K562 (cell line): ENCODE data around the gene SYNM. TPM values are rescaled to one million over a fixed set of nuclear protein-coding genes. Genes with fewer than 3 reads are reported as not detected.
A peak's percentile ranks its signal among the peaks of the same experiment; 100 is the strongest.

Experiments
- E4F1 ChIP-seq: fragments of 250-450 bp; sonication (Bioruptor Pico); IDR thresholded peaks from 2 replicates; pipeline ENCODE4 v1.5.0; 2021; ENCODE audit warnings: mild to moderate bottlenecking, borderline replicate concordance
- ELK1 ChIP-seq: sonication (generic); formaldehyde crosslinking; IDR thresholded peaks from 2 replicates; pipeline ENCODE4 v1.8.1; 2022; ENCODE audit warnings: missing genetic modification reagents
- MAZ ChIP-seq, 2 experiments: fragments of 450-650 bp in 1 of 2; sonication (generic) in 1 of 2; formaldehyde crosslinking; IDR thresholded peaks in 1 of 2; conservative IDR thresholded peaks in 1 of 2; 2 replicates each; pipeline versions ENCODE4 v1.4.0 to v1.5.0; 2020; ENCODE audit warnings: mild to moderate bottlenecking in 1 of 2, missing genetic modification reagents in 1 of 2
- MLX ChIP-seq, 2 experiments: fragments of 450-650 bp in 1 of 2; sonication (generic) in 1 of 2; formaldehyde crosslinking; conservative IDR thresholded peaks; 2 replicates each; pipeline versions ENCODE4 v1.4.0 to v1.8.1; 2020 to 2022; ENCODE audit warnings: mild to moderate bottlenecking in 1 of 2, missing genetic modification reagents in 1 of 2
- RAD21 ChIP-seq, 2 experiments: fragments of 250-450 bp in 1 of 2; fragments of 450-650 bp in 1 of 2; sonication (Bioruptor Pico) in 1 of 2; formaldehyde crosslinking in 1 of 2; IDR thresholded peaks in 1 of 2; conservative IDR thresholded peaks in 1 of 2; 2 replicates each; pipeline versions ENCODE4 v1.4.0 to v1.8.0; 2020 to 2022; ENCODE audit warnings: mild to moderate bottlenecking in 2 of 2, moderate library complexity in 1 of 2
- REST ChIP-seq, 2 experiments: fragments of 450-650 bp; formaldehyde crosslinking in 1 of 2; IDR thresholded peaks; 2 replicates each; pipeline versions ENCODE4 v1.4.0 to v1.6.1; 2014 to 2020; ENCODE audit warnings: mild to moderate bottlenecking in 2 of 2, borderline replicate concordance in 1 of 2, low read depth in 1 of 2
- ZNF12 ChIP-seq: sonication (generic); formaldehyde crosslinking; IDR thresholded peaks from 2 replicates; pipeline ENCODE4 v1.4.0; 2020; ENCODE audit warnings: mild to moderate bottlenecking, missing genetic modification reagents
- ZNF778 ChIP-seq: fragments of 450-650 bp; formaldehyde crosslinking; IDR thresholded peaks from 2 replicates; pipeline ENCODE4 v1.4.0; 2020; ENCODE audit warnings: mild to moderate bottlenecking, moderate library complexity
- polyA plus RNA-seq, 8 experiments: library from polyadenylated mRNA; depleted of rRNA in 4 of 8; stranded (reverse) in 5 of 8; unstranded in 3 of 8; fragments of >200 nt; fragmentation: Nextera tagmentation in 2 of 8; fragmentation: Illumina TruSeq in 1 of 8; extraction: Ambion mirVana in 2 of 8; extraction: Trizol in 1 of 8; gene quantifications; 2 replicates each; pipeline versions ENCODE4 v1.2.1 to v1.2.3, GENCODE V29; 2011 to 2014; ENCODE audit warnings: inconsistent platforms in 1 of 8, missing spikeins in 1 of 8
- total RNA-seq, 7 experiments: library from RNA; depleted of rRNA in 6 of 7; stranded (reverse); fragments of >200 nt in 6 of 7; fragmentation: Illumina TruSeq in 2 of 7; extraction: Trizol in 2 of 7; gene quantifications; 2 replicates each; pipeline versions ENCODE4 v1.2.1 to v1.2.3, GENCODE V29; 2011 to 2021; ENCODE audit warnings: low replicate concordance in 1 of 7

The SYNM gene
- total and polyA plus RNA-seq, 9 of the 15 experiments (the other 6 are each of a cell fraction or from before 2014, with no cell fraction given): 0.01 to 0.42 (median 0.13) TPM

GRCh38 chr15:99100245-99101173 lies 4.4 kb upstream of the SYNM start (continued):
- peak; percentile 67; the same call in 1 of the 2 replicates for TF ChIP-seq REST (IDR thresholded peaks at IDR 0.05; ENCODE audit: borderline replicate concordance)
- no peak for TF ChIP-seq REST (CRISPR knock-in tag; IDR thresholded peaks at IDR 0.05; ENCODE audit: low read depth)
- TF ChIP-seq ZNF778: no peak
- TF ChIP-seq E4F1 (CRISPR knock-in tag): no peak
- TF ChIP-seq ELK1: no peak
- no peak for TF ChIP-seq ZNF12
- TF ChIP-seq RAD21 (CRISPR knock-in tag; conservative IDR thresholded peaks at IDR 0.05 in 1 of 2, IDR thresholded peaks at IDR 0.05 in 1 of 2): peak; percentile 65 to 77
- no peak; a peak in 1 of 4 replicates for TF ChIP-seq MAZ (CRISPR knock-in tag; conservative IDR thresholded peaks at IDR 0.05 in 1 of 2, IDR thresholded peaks at IDR 0.05 in 1 of 2)
- TF ChIP-seq MLX (CRISPR knock-in tag; conservative IDR thresholded peaks at IDR 0.05): no peak
